Stimulated activated naive CD4-positive, alpha-beta T cell treated with Interleukin-2 at 50 U/mL for 16 hours (primary cell): ENCODE results near the gene C2CD4D.

Experiments
- DNase-seq: peaks from one replicate; lab custom pipeline; 2025; lab: John Stamatoyannopoulos, UW

C2CD4D gene

GRCh38 chr1:151790071-151790939 is 49.3 kb downstream of the C2CD4D start, which contains the start of gene TDRKH:
Gene TDRKH (minus strand): TSS chr1:151790500. CDS start chr1:151783022, 7,478 bp downstream.
- DNase-seq = peak; percentile 99
